ENCODE results near the gene FCAMR. TPM values are rescaled to one million over a fixed set of nuclear protein-coding genes. Genes with fewer than 3 reads are reported as not detected.
A peak's percentile ranks its signal among the peaks of the same experiment; 100 is the strongest.

Gene FCAMR
- total and polyA plus RNA-seq, 4 donors = not detected

DNA sequence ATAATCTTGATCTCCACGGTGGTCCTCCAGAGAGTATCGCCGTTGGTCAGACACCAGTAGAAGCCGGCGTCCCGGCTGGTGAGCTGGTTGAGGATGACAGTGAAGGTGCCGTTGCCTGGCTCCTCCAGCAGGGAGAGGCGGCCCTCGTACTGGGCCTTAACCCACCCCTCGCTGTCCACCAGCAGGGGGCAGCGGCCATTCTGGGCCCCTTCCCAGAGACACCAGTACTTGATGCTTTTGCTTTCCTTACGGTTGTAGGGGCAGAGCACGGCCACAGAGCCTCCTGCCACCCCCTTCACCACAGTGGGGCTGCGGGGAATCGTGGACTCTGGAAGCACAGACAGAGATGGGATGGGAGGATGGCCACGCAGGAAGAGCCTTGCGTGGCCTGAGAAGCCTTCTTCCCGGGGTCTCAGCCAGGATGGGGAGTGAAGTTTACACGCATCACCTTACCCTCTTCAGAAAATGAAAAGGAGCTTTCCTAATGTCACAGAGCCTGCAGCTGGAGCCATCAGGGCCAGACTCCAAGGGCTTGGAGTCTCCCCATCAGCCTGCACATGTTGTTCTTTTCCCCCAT, 34.7 kb downstream of the FCAMR start:
- H3K4me3 ChIP-seq (ENCODE audit: low read length in 2 of 2) = no peak overlapping the region
- no peaks in the 10 kb centered on the region for H3K36me3 ChIP-seq (ENCODE audit: control insufficient read depth in 1 of 2, insufficient read depth in 2 of 2, low read length in 1 of 2)
- intact Hi-C loops (cut with DNase I) = no loop called here
- WGBS, 2 donors = 64 to 66% methylated on average over 19 of the region's 19 CpGs
- peak; percentile 63 to 75 for DNase-seq
- ATAC-seq (ENCODE audit: low FRiP score) = no peak
- H3K9me3 ChIP-seq (ENCODE audit: control insufficient read depth, low read length) = no peaks in the 10 kb centered on the region
- no peak overlapping the region for H3K27ac ChIP-seq (ENCODE audit: low read depth in 1 of 2, low read length in 2 of 2)
- H3K27me3 ChIP-seq (ENCODE audit: control insufficient read depth in 1 of 2, insufficient read depth in 2 of 2, low read length in 1 of 2) = no peaks in the 10 kb centered on the region
- H3K4me1 ChIP-seq (ENCODE audit: control insufficient read depth in 1 of 2, insufficient read depth in 2 of 2, low read length in 2 of 2) = no peaks in the 10 kb centered on the region

GRCh38 chr1:206933333-206933945, 36.8 kb downstream of the FCAMR start:
- Histone ChIP-seq H3K9me3 (ENCODE audit: control insufficient read depth, low read length) (no peaks in the 10 kb centered on the region), H3K36me3 (ENCODE audit: control insufficient read depth in 1 of 2, insufficient read depth in 2 of 2, low read length in 1 of 2) (no peaks in the 10 kb centered on the region), H3K27me3 (ENCODE audit: control insufficient read depth in 1 of 2, insufficient read depth in 2 of 2, low read length in 1 of 2) (no peaks in the 10 kb centered on the region), H3K4me1 (ENCODE audit: control insufficient read depth in 1 of 2, insufficient read depth in 2 of 2, low read length in 2 of 2) (no peaks in the 10 kb centered on the region), H3K27ac (ENCODE audit: low read depth in 1 of 2, low read length in 2 of 2) (no peak overlapping the region), H3K4me3 (ENCODE audit: low read length in 2 of 2) (no peak overlapping the region)
- ATAC-seq (ENCODE audit: low FRiP score) = no peak
- WGBS, 2 donors = 74 to 80% methylated on average over 8 of the region's 8 CpGs
- intact Hi-C loops (cut with DNase I) = no loop called here
- peak; percentile 76 for DNase-seq

DNA sequence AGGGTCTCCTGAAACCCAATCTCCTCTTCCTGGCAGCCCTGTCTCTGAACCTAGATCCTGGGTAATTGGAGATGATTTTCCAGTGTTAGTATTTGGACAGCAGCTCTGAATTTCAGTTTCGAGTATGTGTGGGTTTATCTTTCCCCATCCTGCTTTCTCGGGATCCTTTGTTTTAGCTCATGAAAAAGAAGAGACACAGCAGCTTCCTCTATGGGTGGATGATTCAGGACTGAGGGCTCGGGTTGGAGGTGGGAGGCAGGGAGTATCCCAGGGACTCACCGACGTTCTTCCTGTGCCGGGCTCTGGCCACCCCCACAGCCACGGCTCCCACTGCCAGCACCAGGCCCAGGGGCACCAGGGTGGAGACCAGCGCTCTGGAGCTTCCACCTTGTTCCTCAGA, 38.1 kb downstream of the FCAMR start:
- 72 to 76% methylated on average over 8 of the region's 8 CpGs for WGBS, 2 donors
- no peaks in the 10 kb centered on the region for H3K36me3 ChIP-seq (ENCODE audit: control insufficient read depth in 1 of 2, insufficient read depth in 2 of 2, low read length in 1 of 2)
- H3K27me3 ChIP-seq (ENCODE audit: control insufficient read depth in 1 of 2, insufficient read depth in 2 of 2, low read length in 1 of 2) = no peaks in the 10 kb centered on the region
- no peak overlapping the region for H3K27ac ChIP-seq (ENCODE audit: low read depth in 1 of 2, low read length in 2 of 2)
- no peak for ATAC-seq (ENCODE audit: low FRiP score)
- DNase-seq = peak in 1 of 2 donors; percentile 38
- no peaks in the 10 kb centered on the region for H3K4me1 ChIP-seq (ENCODE audit: control insufficient read depth in 1 of 2, insufficient read depth in 2 of 2, low read length in 2 of 2)
- intact Hi-C loops (cut with DNase I) = no loop called here
- no peaks in the 10 kb centered on the region for H3K9me3 ChIP-seq (ENCODE audit: control insufficient read depth, low read length)
- H3K4me3 ChIP-seq (ENCODE audit: low read length in 2 of 2) = no peak overlapping the region

GRCh38 chr1:206931709-206932108, 38.6 kb downstream of the FCAMR start:
- intact Hi-C loops (cut with DNase I) = no loop called here
- Histone ChIP-seq H3K9me3 (ENCODE audit: control insufficient read depth, low read length) (no peaks in the 10 kb centered on the region), H3K4me1 (ENCODE audit: control insufficient read depth in 1 of 2, insufficient read depth in 2 of 2, low read length in 2 of 2) (no peaks in the 10 kb centered on the region), H3K4me3 (ENCODE audit: low read length in 2 of 2) (no peak overlapping the region), H3K27me3 (ENCODE audit: control insufficient read depth in 1 of 2, insufficient read depth in 2 of 2, low read length in 1 of 2) (no peaks in the 10 kb centered on the region), H3K36me3 (ENCODE audit: control insufficient read depth in 1 of 2, insufficient read depth in 2 of 2, low read length in 1 of 2) (no peaks in the 10 kb centered on the region), H3K27ac (ENCODE audit: low read depth in 1 of 2, low read length in 2 of 2) (no peak overlapping the region)
- ATAC-seq (ENCODE audit: low FRiP score) = no peak
- 77 to 84% methylated on average over 6 of the region's 6 CpGs for WGBS, 2 donors
- peak in 1 of 2 donors; percentile 7 for DNase-seq

GRCh38 chr1:206930210-206930798, 40.0 kb downstream of the FCAMR start:
- intact Hi-C loops (cut with DNase I) = no loop called here
- Histone ChIP-seq H3K4me3 (ENCODE audit: low read length in 2 of 2) (no peak overlapping the region), H3K9me3 (ENCODE audit: control insufficient read depth, low read length) (no peaks in the 10 kb centered on the region), H3K27ac (ENCODE audit: low read depth in 1 of 2, low read length in 2 of 2) (no peak overlapping the region), H3K36me3 (ENCODE audit: control insufficient read depth in 1 of 2, insufficient read depth in 2 of 2, low read length in 1 of 2) (no peaks in the 10 kb centered on the region), H3K4me1 (ENCODE audit: control insufficient read depth in 1 of 2, insufficient read depth in 2 of 2, low read length in 2 of 2) (no peaks in the 10 kb centered on the region), H3K27me3 (ENCODE audit: control insufficient read depth in 1 of 2, insufficient read depth in 2 of 2, low read length in 1 of 2) (no peaks in the 10 kb centered on the region)
- peak in 1 of 2 donors; percentile 72 for DNase-seq
- ATAC-seq (ENCODE audit: low FRiP score) = no peak
- WGBS, 2 donors = 75 to 79% methylated on average over 17 of the region's 17 CpGs

- intact Hi-C loops (cut with DNase I) = no loop called here
Observed at GRCh38 chr1:206929524-206929923, 40.7 kb downstream of the FCAMR start.

GRCh38 chr1:206926286-206926685, 44.0 kb downstream of the FCAMR start:
- DNase-seq (peak in 1 of 2 donors; percentile 27), ATAC-seq (ENCODE audit: low FRiP score) (no peak)
- no peaks in the 10 kb centered on the region for H3K36me3 ChIP-seq (ENCODE audit: control insufficient read depth in 1 of 2, insufficient read depth in 2 of 2, low read length in 1 of 2)
- 91 to 96% methylated on average over 2 of the region's 2 CpGs for WGBS, 2 donors
- no peaks in the 10 kb centered on the region for H3K4me1 ChIP-seq (ENCODE audit: control insufficient read depth in 1 of 2, insufficient read depth in 2 of 2, low read length in 2 of 2)
- no peak overlapping the region for H3K27ac ChIP-seq (ENCODE audit: low read depth in 1 of 2, low read length in 2 of 2)
- H3K27me3 ChIP-seq (ENCODE audit: control insufficient read depth in 1 of 2, insufficient read depth in 2 of 2, low read length in 1 of 2) = no peaks in the 10 kb centered on the region
- no peaks in the 10 kb centered on the region for H3K9me3 ChIP-seq (ENCODE audit: control insufficient read depth, low read length)
- intact Hi-C loops (cut with DNase I) = no loop called here
- H3K4me3 ChIP-seq (ENCODE audit: low read length in 2 of 2) = no peak overlapping the region

More at GRCh38 chr1:206929524-206929923, 40.7 kb downstream of the FCAMR start:
- Histone ChIP-seq H3K4me1 (ENCODE audit: control insufficient read depth in 1 of 2, insufficient read depth in 2 of 2, low read length in 2 of 2) (no peaks in the 10 kb centered on the region), H3K27ac (ENCODE audit: low read depth in 1 of 2, low read length in 2 of 2) (no peak overlapping the region), H3K4me3 (ENCODE audit: low read length in 2 of 2) (no peak overlapping the region), H3K27me3 (ENCODE audit: control insufficient read depth in 1 of 2, insufficient read depth in 2 of 2, low read length in 1 of 2) (no peaks in the 10 kb centered on the region), H3K9me3 (ENCODE audit: control insufficient read depth, low read length) (no peaks in the 10 kb centered on the region), H3K36me3 (ENCODE audit: control insufficient read depth in 1 of 2, insufficient read depth in 2 of 2, low read length in 1 of 2) (no peaks in the 10 kb centered on the region)
- 88 to 91% methylated on average over 6 of the region's 6 CpGs for WGBS, 2 donors
- no peak for ATAC-seq (ENCODE audit: low FRiP score)
- no peak for DNase-seq

DNA sequence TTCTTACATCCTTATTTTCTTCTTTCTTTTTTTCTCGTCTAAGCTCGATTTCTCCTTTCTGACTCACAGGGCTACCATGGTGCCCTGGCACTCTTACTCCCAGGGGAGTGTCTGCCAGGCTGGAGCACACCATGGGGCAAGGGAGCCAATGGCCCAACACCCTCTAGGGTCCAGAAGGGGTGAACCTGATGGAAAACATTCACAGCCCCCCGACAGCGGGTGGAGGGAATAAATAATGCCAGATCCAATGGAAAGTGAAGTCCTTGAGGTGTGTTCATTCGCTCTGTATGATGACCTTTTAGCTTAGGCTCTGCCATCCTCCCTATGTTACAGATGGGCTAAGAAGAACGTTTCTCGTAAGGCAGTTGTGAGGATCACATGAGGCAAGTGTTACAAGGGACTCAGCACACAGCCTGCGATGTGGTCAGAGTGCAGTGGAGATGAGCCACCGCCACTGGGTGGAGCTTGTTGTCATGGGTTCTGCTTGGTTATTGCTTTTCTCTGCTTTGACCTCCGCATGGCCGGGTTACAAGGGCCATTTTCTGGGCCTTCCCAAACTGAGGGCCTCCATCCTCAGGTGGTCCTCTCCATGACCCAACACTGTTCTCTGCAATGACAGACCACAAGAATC, 45.0 kb downstream of the FCAMR start:
- H3K9me3 ChIP-seq (ENCODE audit: control insufficient read depth, low read length) = no peaks in the 10 kb centered on the region
- no peak overlapping the region for H3K27ac ChIP-seq (ENCODE audit: low read depth in 1 of 2, low read length in 2 of 2)
- H3K36me3 ChIP-seq (ENCODE audit: control insufficient read depth in 1 of 2, insufficient read depth in 2 of 2, low read length in 1 of 2) = no peaks in the 10 kb centered on the region
- H3K27me3 ChIP-seq (ENCODE audit: control insufficient read depth in 1 of 2, insufficient read depth in 2 of 2, low read length in 1 of 2) = no peaks in the 10 kb centered on the region
- peak; percentile 73 to 83 for DNase-seq
- WGBS, 2 donors = 79 to 81% methylated on average over 11 of the region's 11 CpGs
- no peaks in the 10 kb centered on the region for H3K4me1 ChIP-seq (ENCODE audit: control insufficient read depth in 1 of 2, insufficient read depth in 2 of 2, low read length in 2 of 2)
- no peak for ATAC-seq (ENCODE audit: low FRiP score)
- no peak overlapping the region for H3K4me3 ChIP-seq (ENCODE audit: low read length in 2 of 2)
- intact Hi-C loops (cut with DNase I) = no loop called here
